GM12891 (cell line): ENCODE measurements around the gene C4A.

Source experiments
- PAX5 ChIP-seq: IDR thresholded peaks from 2 replicates; pipeline ENCODE4 v1.6.1; 2011; ENCODE audit warnings: low read length, moderate library complexity, mild to moderate bottlenecking; ENCODE audit not compliant: insufficient read depth, severe bottlenecking
- POLR2A ChIP-seq: IDR thresholded peaks from 2 replicates; pipeline ENCODE4 v1.6.1; 2011; ENCODE audit warnings: low read depth, low read length, control low read depth
- POLR2AphosphoS5 ChIP-seq: IDR thresholded peaks from 2 replicates; pipeline ENCODE4 v1.6.1; 2011; ENCODE audit warnings: low read depth, low read length, control low read depth
- POU2F2 ChIP-seq: IDR thresholded peaks from 2 replicates; pipeline ENCODE4 v1.6.1; 2011; ENCODE audit warnings: low read depth, mild to moderate bottlenecking, control low read depth, low read length, moderate library complexity
- TAF1 ChIP-seq: IDR thresholded peaks from 2 replicates; pipeline ENCODE4 v1.6.1; 2011; ENCODE audit warnings: low read depth, low read length, control low read depth

DNA sequence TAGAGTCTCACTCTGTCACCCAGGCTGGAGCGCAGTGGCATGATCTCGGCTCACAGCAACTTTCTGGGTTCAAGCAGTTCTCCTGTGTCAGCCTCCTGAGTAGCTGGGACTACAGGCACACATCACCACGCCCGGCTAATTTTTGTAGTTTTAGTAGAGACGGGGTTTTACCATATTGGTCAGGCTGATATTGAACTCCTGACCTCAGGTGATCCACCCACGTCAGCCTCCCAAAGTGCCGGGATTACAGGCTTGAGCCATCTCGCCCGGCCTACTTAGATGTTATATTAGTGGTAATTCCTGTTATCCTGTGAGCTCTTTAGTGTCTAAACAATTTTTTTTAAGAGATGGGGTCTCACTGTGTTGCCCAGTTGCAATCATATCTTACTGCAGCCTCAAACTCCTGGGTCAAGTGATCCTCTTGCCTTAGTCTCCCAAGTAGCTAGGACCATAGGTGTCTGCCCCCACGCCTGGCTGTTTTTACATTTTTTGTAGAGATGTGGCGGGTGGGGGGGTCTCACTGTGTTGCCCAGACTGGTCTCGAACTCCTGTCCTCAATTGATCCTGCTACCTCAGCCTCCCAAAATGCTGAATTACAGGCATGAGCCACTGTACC is 3.9 kb upstream of the C4A start:
- no peak for TF ChIP-seq PAX5
- TF ChIP-seq POLR2A = no peak
- TF ChIP-seq POLR2AphosphoS5 = no peak
- no peak for TF ChIP-seq TAF1
- TF ChIP-seq POU2F2 = no peak
